HG03378 (cell line): Measurements from ENCODE around the gene CIT.
"Not testable (repeated sequence)": the region's sequence is repeated elsewhere in the genome, so short reads cannot be mapped to it uniquely, and the experiment has no call there.

ENCODE experiments used
- ATAC-seq: cut with Tn5 transposase; IDR thresholded peaks from one replicate; pipeline ENCODE4 v1.9.1; 2021; ENCODE audit warnings: mild to moderate bottlenecking, moderate library complexity; ENCODE audit not compliant: unreplicated experiment

Gene CIT

DNA sequence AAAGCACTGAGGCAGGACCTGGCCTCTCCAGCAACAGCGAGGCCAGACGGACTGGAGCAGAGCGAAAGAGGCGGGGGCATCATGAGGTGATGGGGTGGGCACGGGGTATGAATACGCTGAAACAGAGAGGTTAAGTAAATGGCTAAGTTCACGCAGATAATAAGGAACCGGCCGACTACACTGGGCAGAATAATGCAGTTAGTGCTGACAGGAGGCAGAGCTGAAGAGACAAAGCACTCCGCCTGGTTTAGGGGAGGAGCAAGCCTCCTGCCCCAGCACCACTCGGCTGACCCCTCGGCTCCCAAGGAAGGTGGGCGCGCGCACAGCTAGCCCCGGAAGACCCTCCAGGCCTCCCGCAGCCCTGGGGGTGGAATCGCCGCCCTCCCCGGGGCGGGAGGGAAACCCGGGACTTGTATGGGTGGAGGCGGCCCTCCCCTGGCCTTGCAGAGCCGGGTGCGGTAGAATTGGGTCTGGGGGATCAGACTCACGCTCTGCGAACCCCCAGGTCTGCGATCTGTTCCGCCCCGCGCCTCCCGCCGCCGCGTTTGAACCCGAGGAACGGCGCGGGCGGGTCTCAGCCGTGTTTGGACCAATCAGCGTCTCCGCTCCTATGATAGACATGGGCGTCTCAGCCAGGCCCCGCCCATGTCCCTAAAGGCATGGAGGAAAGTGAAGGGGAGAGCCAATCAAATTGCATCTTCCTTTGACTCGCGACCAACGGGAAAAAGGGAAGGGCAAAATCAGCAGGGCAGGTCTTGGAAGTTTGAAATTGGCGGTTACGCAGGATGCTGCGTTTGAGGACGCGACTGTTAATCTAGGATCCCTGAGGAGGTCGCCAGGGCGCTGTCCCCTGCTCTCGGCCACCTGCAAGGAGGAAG, at the start of gene CIT:
Gene CIT (minus strand): TSS at position 560 of the 878 bp plus-strand sequence. CDS start 1,152 bp downstream, outside the sequence.
- peak; percentile 96 for ATAC-seq

DNA sequence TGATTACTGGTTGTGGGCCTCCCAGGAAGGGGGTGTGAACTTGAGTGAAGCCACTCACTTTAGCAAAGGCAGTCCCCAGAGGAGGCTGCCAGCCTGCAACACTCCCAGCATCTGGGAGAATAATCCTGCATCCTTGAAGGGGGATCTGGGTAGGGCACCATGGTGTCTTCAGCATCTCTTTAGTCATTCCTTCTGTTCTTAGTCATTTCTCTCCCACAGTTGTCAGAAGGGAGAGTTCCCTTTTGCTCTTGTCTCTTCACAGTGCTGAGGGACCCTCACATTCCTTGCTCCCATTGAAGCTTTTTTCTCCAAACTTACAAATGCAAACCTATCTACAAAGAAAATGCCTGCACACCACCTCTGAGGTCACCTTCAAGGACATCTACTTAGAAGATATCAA, 48.1 kb upstream of the CIT start:
- ATAC-seq, result no peak

DNA sequence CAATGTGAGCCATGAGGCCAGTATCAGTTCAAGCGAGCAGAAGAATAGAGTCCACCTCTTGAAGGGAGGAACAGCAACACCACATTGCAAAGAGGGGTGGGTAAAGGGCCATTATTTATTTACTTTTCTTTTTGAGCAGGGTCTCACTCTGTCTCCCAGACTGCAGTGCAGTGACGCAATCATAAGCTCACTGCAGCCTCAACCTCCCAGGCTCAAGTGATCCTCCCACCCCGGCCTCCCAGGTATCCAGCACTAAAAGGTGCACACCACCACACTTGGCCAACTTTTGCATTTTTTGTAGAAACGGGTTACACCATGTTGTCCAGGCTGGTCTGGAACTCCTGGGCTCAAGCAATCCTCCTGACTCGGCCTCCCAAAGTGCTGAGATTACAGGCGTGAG, 42.9 kb upstream of the CIT start:
- no peak for ATAC-seq

DNA sequence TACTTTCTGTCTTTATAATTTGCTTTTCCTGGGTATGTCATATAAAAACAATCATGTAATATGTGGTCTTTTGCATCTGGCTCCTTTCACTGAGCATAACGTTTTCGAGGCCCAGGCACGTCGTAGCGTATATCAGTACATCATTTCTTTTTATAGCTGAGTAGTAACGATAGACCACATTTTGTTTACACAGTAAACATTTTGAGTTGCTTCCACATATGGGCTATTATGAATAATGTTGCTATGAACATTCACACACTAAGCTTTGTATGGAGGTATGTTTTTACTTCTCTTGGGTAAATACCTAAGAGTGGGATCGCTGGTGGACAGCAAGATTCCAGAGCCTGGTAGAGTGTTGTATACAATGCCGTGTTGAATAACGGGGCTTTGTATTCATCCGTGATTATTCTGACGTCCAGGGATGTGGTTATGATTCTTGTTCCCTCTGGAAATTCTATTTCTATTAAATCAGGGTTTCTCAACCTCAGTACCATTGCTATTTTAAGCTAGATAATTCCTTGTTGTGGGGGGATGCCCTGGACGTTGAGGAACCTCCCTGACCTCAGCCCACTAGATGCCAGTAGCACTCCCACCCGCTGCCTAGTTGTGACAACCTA, 38.9 kb upstream of the CIT start:
- ATAC-seq, result no peak

DNA sequence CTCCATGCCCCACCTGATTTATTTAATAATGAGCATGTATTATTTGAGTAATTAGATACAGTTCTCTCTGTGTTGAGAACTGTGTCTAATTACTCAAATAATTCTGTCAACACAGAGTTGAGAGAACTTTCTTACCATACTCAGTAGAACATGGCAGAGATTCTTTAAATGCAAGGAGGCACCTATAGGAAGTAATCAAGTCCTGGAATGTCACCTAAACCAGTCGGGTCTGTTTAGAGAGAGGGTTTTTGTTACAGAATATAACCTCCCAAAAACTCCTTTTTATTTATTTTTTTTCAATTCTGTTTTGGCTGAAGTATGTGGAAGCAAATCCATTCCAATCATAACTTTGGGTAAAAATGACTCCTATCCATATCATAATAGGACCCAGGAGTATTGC, 37.5 kb upstream of the CIT start:
- no peak for ATAC-seq

GRCh38 chr12:119913536-119914330, 36.6 kb upstream of the CIT start:
- ATAC-seq, result no peak

- no peak for ATAC-seq
These were observed 34.1 kb upstream of the CIT start for GRCh38 chr12:119911182-119911581.

DNA sequence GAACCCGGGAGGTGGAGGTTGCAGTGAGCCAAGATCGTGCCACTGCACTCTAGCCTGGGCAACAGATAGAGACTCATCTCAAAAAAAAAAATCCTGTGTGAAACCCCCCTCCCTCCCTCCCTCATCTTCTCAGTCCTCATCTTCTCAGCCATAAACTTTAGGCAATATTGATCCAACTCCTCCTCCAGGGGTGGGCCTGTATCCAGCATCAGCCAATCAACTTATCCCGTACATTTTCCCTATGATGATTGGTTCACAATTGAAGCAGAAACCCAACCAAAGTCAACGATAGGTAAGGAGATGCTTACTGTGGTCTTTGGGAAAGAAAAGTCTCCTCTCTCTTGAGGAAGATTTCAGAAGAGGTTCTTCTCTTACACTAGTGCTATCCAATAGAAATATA, 33.5 kb upstream of the CIT start:
- no peak for ATAC-seq

DNA sequence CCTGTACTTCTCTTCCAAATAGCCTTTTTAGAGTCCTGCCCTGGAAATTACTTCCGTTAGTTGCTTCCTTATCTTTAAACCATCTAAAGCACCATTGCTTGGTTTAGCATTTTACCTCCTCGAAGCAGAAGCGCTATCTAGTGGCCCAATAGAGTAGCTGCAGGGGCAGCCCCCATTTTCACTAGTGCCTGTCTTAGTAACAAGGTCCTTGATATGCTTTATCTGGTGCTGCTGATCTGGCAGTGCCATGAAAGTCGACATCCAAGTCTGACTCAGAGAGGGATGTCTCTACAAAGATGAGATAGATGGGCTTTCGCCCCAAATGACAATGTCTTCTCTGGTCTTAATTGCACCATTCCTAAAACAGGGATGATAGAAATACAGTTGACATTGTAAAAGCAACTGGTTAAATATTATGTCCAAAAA, 25.0 kb upstream of the CIT start:
- ATAC-seq, result peak; percentile 68

- no peak for ATAC-seq
These were observed 24.6 kb upstream of the CIT start for GRCh38 chr12:119901670-119902069.

DNA sequence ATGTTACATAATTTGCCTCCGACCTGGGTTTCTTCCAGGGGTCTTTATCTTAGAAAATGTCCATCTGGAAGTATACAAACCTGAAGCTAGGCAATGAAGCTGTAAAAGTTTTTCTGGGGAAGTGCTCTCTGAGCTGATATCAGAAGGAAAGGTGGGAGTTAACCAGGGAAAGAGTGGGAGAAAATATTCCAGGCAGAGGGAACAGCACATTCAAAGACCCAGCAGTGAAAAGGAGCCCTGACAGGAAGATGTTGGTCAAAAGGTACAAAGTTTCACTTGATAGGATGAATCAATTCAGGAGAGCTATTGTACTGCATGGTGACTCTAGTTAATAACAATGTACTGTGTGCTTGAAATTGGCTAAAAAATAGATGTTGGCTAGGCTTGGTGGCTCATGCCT, 17.8 kb upstream of the CIT start:
- ATAC-seq, result no peak

DNA sequence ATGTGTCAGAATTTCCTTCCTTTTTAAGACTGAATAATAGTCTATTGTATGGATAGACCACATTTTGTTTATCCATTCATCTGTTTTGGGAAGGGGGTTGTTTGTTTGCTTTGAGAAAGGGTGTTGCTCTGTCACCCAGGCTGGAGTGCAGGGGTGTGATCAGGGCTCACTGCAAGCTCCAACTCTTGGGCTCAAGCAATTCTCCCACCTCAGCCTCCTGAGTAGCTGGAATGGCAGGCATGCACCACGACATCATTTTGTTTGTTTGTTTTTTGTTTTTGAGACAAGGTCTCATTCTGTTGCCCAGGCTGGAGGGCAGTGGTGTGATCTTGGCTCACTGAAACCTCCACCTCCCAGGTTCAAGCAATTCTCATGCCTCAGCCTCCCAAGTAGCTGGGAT, 15.5 kb upstream of the CIT start:
- not testable (repeated sequence) for ATAC-seq

DNA sequence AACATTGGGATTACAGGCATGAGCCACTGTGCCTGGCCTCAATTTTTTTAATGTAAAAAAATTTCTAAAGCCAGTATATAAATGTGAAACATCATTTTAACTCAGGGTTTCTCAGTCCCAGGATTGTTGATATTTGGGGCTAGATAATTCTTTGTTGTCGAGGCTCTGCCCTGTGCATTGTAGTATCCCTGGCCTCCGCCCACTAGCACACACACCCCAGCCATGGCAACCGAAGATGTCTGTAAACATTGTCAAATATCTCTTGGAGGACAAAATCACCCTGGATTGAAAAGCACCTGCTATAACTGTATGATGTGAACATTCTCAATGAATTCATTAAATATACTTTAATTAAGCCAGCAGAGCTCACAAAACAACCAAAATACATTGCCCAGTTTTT, 8.4 kb upstream of the CIT start:
- ATAC-seq, result no peak

GRCh38 chr12:119883791-119884190, 6.7 kb upstream of the CIT start:
- not testable (repeated sequence) for ATAC-seq

DNA sequence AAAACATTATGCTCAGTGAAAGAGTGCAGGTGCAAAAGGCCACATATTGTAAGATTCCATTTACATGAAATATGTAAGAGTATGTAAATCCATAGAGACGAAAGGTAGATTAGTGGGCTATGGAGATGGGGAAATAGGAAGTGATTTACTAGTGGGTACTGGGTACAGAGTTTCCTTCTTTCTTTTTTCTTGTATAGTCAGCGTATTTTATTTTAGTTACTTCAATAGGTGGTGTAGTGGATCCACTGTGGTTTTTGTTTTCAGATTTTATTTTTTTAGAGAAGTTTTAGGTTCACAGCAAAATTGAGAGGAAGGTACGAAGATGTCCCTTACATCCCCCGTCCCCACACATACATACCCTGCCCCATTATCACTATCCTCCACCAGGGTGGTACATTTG, 6.1 kb upstream of the CIT start:
- no peak for ATAC-seq

- no peak for ATAC-seq
These were observed 474 bp upstream of the CIT start for GRCh38 chr12:119877639-119877948.

DNA sequence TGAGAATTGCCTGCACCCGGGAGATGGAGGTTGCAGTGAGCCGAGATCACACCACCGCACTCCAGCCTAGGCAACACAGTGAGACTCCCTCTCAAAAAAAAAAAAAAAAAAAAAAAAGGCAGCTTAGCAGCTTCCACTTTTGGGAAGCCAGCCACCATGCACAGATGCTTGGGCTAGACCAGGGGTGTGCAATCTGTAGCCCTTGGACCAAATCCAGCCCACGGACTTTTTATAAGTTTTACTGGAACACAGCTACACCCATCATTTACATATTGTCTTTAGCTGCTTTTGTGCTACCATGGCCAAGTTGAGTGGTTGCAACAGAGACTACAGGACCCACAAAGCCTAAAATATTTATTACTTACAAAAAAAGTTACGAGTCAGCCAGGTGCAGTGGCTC, 6.7 kb downstream of the CIT start:
- no peak for ATAC-seq

- ATAC-seq, result no peak
These were observed 7.4 kb downstream of the CIT start for GRCh38 chr12:119869720-119870119.

GRCh38 chr12:119868992-119869391, 8.1 kb downstream of the CIT start:
- no peak for ATAC-seq

DNA sequence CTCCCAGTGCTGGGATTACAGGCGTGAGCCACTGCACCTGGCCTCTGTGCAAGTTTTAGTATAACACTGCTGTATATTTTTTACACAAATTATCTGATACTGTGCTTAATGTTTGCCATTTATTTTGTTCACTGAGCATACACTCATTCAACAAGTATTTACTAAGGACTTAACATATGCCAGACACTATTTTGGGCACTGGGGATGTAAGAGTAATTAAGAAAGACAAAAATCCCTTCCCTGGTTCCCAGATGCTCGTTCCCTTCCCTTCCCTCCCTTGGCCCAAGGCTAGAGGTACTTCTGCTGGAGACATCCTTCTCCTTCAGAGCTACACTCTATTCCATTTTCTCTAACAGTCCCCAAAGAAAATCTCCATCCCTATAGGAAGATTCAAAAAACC, 12.5 kb downstream of the CIT start:
- no peak for ATAC-seq

DNA sequence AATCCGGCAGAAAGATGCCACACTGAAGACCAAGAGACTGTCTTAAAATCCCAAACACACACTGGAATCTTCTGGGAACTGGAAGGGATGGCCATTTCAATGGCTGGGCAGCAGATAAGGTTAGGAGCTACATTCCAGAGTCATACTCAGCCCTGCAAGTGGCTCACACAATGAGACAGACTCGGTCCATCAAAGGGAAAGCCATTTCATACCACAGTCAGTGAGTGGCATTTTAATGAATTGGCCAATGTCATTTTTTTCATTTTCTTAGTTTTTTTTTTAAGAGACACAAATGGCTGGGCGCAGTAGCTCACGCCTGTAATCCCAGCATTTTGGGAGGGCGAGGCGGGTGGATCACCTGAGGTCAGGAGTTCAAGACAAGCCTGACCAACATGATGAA, 17.9 kb downstream of the CIT start:
- ATAC-seq, result no peak
